Heart left ventricle (tissue), 16 donors: ENCODE results near the gene TMEM139. TPM values are rescaled to one million over a fixed set of nuclear protein-coding genes. Genes with fewer than 3 reads are reported as not detected.
A peak's percentile ranks its signal among the peaks of the same experiment; 100 is the strongest.

ENCODE experiments used
- ATAC-seq, 4 donors: fragments of 200-7000 bp; cut with Tn5 transposase; one replicate each; pipeline ENCODE4 v1.9.1; 2020 to 2022; ENCODE audit warnings: moderate library complexity in 4 of 4, mild to moderate bottlenecking in 3 of 4, moderate number of reproducible peaks in 1 of 4
- DNase-seq, 5 donors: peaks; one replicate each; pipeline ENCODE4 v3.0.0-alpha.2; 2020
- H3K27ac ChIP-seq, 12 donors: fragments of 200-600 bp; sonication (generic) in 4 of 12; one replicate each; pipeline versions ENCODE4 v1.5.0 to v1.8.0; 2016 to 2022; ENCODE audit warnings: mild to moderate bottlenecking in 2 of 12
- H3K27me3 ChIP-seq, 9 donors: fragments of 200-600 bp; sonication (generic) in 2 of 9; one replicate each; pipeline versions ENCODE4 v1.5.1 to v1.8.0; 2016 to 2022; ENCODE audit warnings: mild to moderate bottlenecking in 3 of 9
- H3K36me3 ChIP-seq, 9 donors: fragments of 200-600 bp; sonication (generic) in 2 of 9; one replicate each; pipeline versions ENCODE4 v1.5.0 to v1.8.0; 2018 to 2022; ENCODE audit warnings: mild to moderate bottlenecking in 2 of 9
- H3K4me1 ChIP-seq, 12 donors: fragments of 200-600 bp; sonication (generic) in 4 of 12; one replicate each; pipeline versions ENCODE4 v1.5.0 to v1.8.0; 2016 to 2022; ENCODE audit warnings: mild to moderate bottlenecking in 3 of 12
- H3K4me3 ChIP-seq, 12 donors: fragments of 200-600 bp; sonication (generic) in 4 of 12; one replicate each; pipeline versions ENCODE4 v1.5.0 to v1.8.0; 2017 to 2022; ENCODE audit warnings: mild to moderate bottlenecking in 9 of 12, moderate library complexity in 4 of 12
- H3K9me3 ChIP-seq, 12 donors: fragments of 200-600 bp; sonication (generic) in 4 of 12; one replicate each; pipeline versions ENCODE4 v1.5.0 to v1.8.0; 2016 to 2022; ENCODE audit warnings: mild to moderate bottlenecking in 1 of 12
- CTCF ChIP-seq, 12 donors: fragments of 200-600 bp; sonication (generic) in 4 of 12; IDR thresholded peaks; one replicate each; pipeline versions ENCODE4 v1.5.0 to v1.8.0; 2018 to 2022; ENCODE audit warnings: antibody characterized with exemption in 12 of 12, mild to moderate bottlenecking in 5 of 12
- POLR2A ChIP-seq, 2 donors: fragments of 450-650 bp; IDR thresholded peaks; one replicate each; pipeline ENCODE4 v1.6.1; 2017; ENCODE audit warnings: antibody characterized with exemption in 2 of 2, mild to moderate bottlenecking in 2 of 2, moderate library complexity in 2 of 2
- WGBS, 4 donors: extraction: QIAGEN DNeasy Blood & Tissue Kit in 2 of 4; methylation state at CpG; one replicate each; pipeline versions ENCODE4 v1.1.5 to v1.1.7; 2013 to 2018; 5-methylcytosine and 5-hydroxymethylcytosine counted together
- intact Hi-C, 10 donors: fragments of 100-400 bp; cut with DNase I; formaldehyde crosslinking; loops; one replicate each; pipeline versions ENCODE4 v1.11.1 to v1.14.2; 2022
- polyA plus RNA-seq, 2 donors: library from polyadenylated mRNA; stranded (reverse); fragments of 200-250 nt; gene quantifications; one replicate each; pipeline ENCODE4 v1.2.3, GENCODE V29; 2013
- total RNA-seq, 9 donors: library from RNA; depleted of rRNA in 2 of 9; stranded (reverse); fragments of >200 nt in 2 of 9; fragmentation: NEBNext Ultra II Directional in 3 of 9; extraction: Animal tissue kit (Norgen Biotek cat#: 25700) in 3 of 9; gene quantifications; one replicate each; pipeline versions ENCODE4 v1.1.0 to v1.2.4, GENCODE V29; 2016 to 2023
- donor health status: ischemic (EF 13 %, LVEDD 7.1; RV severe dilation, severe dysfunction).
- donor health status: healthy with polysubstance abuse.
- donor health status: DM: no; HTN: yes; CAD: no.
- donor health status: DM: no; HTN: no; CAD: no.
- donor health status: ischemic (EF 25% LVEDD 6.9; RV normal size, moderate dysfunction).
- donor health status: ischemic (EF 25% LVEDD 5.7; RV mildly dilated, moderate dysfunction).
- donor health status: healthy.
- donor health status: DM: yes; HTN: yes; CAD: no.
- donor health status: ischemic (EF 35%, LVEDD 5.7; RV mildly dilated, moderate dysfunction).
- donor health status: nonischemic (EF 11% LVEDD 7.7; RV severe dilation, severe dysfunction).
- donor health status: DM: yes; HTN: yes; CAD: no.
- donor health status: PGD.
- donor health status: ischemic (EF 29% LVEDD 5.4; RV normal size, mild dysfunction).
- donor health status: nonischemic (EF 23%, LVEDD 6.1; RV moderate dilation, normal function).

TMEM139 gene
- total and polyA plus RNA-seq, 11 donors: 4.1 to 23.5 (median 12.1) TPM

GRCh38 chr7:143287339-143287934 lies 2.7 kb downstream of the TMEM139 start:
- TF ChIP-seq POLR2A (IDR thresholded peaks at IDR 0.05) (no peak), CTCF (IDR thresholded peaks at IDR 0.05) (no peak)
- ATAC-seq (no peak), DNase-seq (no peak)
- peaks cover 0 to 22% (median 12%) of the 10 kb centered on the region in 9 donors for H3K36me3 ChIP-seq
- intact Hi-C loops: loop anchor here in 5 of 10 donors (5.0 to 10.0 kb wide), 3 partner anchors 40 to 97 kb away; partner anchors contain the start of gene ZYX (in 4 of the 5)
- peak overlapping the region in 11 of 12 donors; percentile 22 to 99 (median 83) for H3K4me3 ChIP-seq
- H3K4me1 ChIP-seq: peaks cover 0 to 66% (median 41%) of the 10 kb centered on the region in 12 donors
- WGBS, 4 donors: 58 to 67% (median 64%) methylated on average over 9 to 17 of the region's 17 CpGs
- H3K27ac ChIP-seq: peak overlapping the region; percentile 27 to 97 (median 90)
- H3K9me3 ChIP-seq: no peaks in the 10 kb centered on the region
- no peaks in the 10 kb centered on the region for H3K27me3 ChIP-seq

GRCh38 chr7:143287935-143288826 lies 3.4 kb downstream of the TMEM139 start, which contains the start of gene CASP2:
TSS of gene CASP2 (plus strand) at chr7:143288351. CDS start at chr7:143288456, 105 bp downstream.
- Histone ChIP-seq H3K27ac (peak within 1 kb of the TSS; percentile 76 to 97 (median 93)), H3K27me3 (no peaks in the 10 kb centered on the region), H3K36me3 (peaks cover 0 to 30% (median 20%) of the 10 kb centered on the region in 9 donors), H3K4me3 (peak within 1 kb of the TSS; percentile 60 to 99 (median 86)), H3K4me1 (peaks cover 0 to 60% (median 41%) of the 10 kb centered on the region in 12 donors), H3K9me3 (no peaks in the 10 kb centered on the region)
- DNase-seq (peak; percentile 99), ATAC-seq (peak; percentile 96 to 98 (median 97))
- WGBS, 4 donors: 1 to 2% (median 1%) methylated on average over 47 to 84 of the region's 84 CpGs
- intact Hi-C loops: loop anchor here in 5 of 10 donors (2.0 to 10.0 kb wide), 4 partner anchors 25 to 97 kb away; partner anchors contain the start of genes ZYX (in 4 of the 5) and GSTK1 (in 1 of the 5)
- TF ChIP-seq CTCF (IDR thresholded peaks at IDR 0.05) (peak in 11 of 12 donors; percentile 13 to 66 (median 46)), POLR2A (IDR thresholded peaks at IDR 0.05) (peak in 1 of 2 donors; percentile 70)

- Histone ChIP-seq H3K27ac (peak overlapping the region; percentile 76 to 97 (median 93)), H3K36me3 (peaks cover 0 to 36% (median 26%) of the 10 kb centered on the region in 9 donors), H3K9me3 (no peaks in the 10 kb centered on the region), H3K27me3 (no peaks in the 10 kb centered on the region), H3K4me1 (peaks cover 0 to 59% (median 39%) of the 10 kb centered on the region in 12 donors), H3K4me3 (peak overlapping the region; percentile 60 to 99 (median 86))
- 2 to 5% (median 2%) methylated on average over 11 of the region's 11 CpGs for WGBS, 4 donors
- intact Hi-C loops: loop anchor here in 5 of 10 donors (2.0 to 10.0 kb wide), 4 partner anchors 26 to 96 kb away; partner anchors contain the start of genes ZYX (in 4 of the 5) and GSTK1 (in 1 of the 5)
- DNase-seq: no peak
- ATAC-seq: no peak
- TF ChIP-seq CTCF (IDR thresholded peaks at IDR 0.05): no peak
- TF ChIP-seq POLR2A (IDR thresholded peaks at IDR 0.05): no peak
Observed at GRCh38 chr7:143288836-143289235, 4.1 kb downstream of the TMEM139 start.
